ENCODE results near the gene TCF23.

The TCF23 gene

DNA sequence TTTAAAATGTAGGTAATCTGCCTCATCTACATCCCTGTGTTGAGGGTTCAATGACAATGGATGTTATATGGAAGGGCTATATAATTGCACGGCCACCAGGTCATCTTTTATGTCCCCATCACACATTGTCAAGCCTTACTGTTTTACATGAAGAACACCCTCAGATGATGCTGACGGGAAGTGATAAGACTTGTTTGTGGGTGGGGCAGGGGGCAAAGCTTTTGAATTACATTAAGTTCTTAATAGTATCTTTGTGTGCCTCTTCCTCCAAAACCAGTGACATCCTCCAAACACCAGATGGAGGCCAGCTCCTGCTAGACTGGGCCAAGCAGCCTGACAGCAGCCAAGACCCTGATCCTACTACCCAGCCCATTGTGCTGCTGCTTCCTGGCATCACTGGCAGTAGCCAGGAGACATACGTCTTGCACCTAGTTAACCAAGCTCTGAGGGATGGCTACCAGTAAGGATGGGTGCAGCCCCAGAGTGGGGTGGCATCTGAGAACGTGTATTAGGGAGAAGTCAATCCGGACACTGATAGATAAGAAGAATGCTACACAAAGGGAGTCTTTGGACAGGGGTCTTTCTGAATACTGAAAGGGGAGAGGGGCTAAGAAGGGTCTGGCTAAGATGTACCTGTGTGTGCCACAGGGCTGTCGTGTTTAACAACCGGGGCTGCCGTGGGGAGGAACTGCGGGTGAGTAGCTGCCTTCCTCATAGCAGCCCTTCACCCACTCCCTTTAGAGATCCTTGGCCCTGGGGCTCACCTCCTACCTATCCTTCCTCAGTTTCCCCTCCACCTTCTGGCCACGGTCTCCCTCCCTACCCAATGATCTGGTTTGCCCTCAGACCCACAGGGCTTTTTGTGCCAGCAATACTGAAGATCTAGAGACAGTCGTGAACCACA is 19.9 kb upstream of the TCF23 start:
- no peak for DNase-seq

DNA sequence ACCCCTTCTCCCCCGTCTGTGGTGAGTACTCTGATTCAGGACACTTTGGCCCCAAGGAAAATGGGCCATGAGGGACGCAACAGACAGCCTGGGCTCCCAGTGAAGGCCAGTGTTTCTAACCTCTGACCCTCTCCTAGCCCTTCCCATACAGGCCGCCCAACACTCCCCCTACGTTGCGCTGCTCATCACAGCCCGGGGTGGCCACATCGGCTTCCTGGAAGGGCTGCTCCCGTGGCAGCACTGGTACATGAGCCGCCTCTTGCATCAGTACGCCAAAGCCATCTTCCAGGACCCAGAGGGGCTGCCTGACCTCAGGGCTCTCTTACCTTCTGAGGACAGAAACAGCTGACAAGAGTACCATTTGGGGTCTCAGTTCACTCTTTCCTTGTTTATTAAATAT is 18.4 kb upstream of the TCF23 start:
- DNase-seq = no peak

DNA sequence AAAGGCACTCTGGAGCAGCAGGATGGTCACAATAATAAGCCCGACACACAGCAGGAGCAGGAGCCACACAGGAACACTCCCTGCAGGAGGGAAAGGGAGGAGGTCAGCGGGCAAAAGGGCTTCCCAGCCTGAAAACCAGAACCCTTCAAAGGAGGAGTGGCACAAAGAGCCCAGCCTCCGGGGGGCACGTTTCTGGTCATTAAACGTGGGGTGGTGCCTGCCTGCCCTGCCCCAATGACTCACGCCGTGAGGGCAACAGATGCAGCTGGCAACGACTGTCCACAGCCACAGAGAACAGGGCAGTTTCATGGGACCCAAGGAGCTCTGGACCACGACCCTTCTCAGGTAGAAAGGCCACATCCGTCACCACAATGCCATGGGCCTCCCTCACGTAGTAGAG is 17.4 kb upstream of the TCF23 start:
- DNase-seq = no peak

DNA sequence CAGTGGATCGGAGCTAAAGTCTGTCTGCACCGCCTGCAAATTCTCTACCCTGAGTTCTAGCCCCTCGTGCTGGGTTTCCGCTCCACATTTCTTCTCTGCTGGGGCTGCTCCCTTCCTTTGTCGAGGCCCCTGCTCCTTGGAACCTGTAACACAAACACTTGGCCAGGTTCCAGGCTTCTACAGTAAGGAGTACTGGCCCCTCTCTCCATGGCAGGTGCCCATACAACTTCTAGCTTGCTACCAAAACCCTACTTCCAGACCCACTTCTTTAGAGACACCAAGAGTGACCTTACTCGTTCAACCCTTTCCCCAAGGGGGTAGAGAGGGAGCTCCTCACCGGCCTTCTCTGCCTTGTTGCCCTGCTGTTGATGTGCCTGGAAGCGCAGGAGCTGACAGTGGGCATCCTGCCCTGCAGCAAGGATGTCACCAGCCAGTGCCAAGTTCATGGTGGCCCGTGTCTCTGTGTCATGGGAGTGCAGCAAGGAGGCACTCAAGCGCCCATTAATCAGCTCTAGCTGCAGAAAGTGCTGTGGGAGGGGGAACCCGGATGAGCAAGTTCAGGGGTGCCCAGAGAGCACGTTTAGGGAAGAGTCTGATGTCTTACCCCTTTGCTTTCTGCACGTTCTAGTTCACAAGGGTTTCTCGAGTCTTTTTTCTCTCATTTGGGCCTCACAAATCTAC is 15.5 kb upstream of the TCF23 start:
- no peak for DNase-seq

DNA sequence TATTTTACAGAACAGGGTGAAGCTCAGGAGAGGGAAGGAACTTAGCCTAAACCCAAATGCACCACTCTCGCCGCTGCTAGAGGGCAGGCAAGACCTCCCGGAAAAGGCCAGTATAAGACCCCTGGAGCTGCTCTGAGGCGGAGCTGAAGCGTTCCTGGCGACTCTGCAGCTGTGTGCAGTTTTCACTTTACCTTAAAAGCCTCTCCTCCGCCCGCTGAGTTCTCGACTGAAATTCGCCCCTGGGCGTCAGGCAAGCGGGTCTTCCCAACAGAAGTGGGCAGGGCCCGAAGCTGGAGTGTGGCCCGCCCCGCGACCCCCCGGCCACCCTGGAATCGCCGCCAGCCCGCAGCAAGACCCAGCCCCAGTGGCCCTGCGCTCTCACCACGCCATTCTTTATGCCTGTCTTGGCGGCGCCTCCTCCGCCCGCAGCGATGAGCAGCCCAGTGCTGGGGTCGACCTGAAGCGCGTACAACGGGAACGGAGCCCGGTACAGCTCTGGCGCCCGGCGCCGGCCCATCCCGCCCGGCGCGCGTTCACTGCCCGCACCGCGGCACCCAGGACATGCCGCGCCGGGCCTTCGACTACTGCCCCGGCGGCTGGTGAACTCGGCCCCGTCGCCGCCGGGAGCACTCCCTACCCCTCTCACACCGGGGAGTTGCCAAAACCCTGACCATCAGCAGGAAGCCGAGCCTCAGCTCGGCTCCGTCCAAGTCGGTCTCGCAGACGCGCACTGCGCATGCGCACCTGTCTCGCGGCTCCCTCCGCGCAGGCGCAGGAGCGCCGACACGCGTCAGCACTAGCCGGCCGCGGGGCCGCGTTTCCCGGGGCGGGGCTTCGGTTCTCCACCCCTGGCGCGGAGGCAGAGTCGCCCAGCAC is 14.7 kb upstream of the TCF23 start, which contains the start of gene PREB:
Gene PREB (minus strand): TSS at position 732 of the 876 bp plus-strand sequence. CDS start 215 bp downstream, at position 517.
- peak; percentile 94 to 98 for DNase-seq

DNA sequence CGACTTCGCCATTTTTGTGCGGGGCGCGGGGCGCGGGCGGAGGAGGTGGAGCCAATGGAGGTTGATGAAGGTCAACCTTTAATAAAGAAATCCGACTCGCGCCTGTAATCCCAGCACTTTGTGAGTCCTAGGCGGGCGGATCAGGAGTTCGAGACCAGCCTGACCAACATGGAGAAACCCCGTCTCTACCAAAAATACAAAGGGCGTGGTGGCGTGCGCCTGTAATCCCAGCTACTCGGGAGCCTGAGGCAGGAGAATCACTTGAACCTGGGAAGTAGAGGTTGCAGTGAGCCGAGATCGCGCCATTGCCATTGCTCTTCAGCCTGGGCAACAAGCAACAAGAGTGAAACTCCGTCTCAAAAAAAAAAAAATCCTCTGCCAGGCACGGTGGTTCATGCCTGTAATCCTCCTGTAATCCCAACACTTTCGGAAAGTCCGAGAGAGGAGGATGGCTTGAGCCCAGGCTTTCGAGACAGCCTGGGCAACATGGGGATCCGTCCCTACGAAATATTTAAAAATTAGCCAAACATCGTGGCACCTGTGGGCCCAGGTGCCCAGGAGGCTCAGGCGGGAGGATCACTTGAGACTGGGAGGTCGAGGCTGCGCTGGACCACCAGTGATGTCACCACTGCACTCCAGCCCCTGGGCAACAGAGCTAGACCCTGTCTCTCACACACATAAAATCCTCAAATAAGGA is 13.9 kb upstream of the TCF23 start:
- DNase-seq = no peak

DNA sequence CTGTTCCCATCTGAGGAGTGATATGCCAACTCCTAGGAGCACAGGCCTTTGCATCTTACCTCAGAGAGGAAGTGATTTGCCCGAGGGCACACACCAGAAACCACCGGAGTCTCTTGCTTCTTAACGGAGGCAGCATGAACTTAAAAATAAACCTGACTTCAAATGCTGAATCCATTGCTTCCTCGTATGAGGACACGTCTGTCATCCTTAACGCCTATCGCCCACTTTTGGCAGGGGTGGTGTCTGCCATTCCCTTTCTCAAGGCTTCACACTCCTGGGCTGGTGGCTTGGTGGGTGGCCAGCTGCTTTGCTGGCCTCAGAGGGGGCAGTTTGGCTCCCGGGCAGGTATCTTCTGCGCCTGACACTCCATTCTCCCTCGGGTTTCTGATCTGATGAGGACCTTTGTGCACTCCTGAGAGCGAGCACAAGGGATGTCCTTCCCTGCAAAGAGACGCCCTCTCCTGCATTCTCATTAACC is 13.3 kb upstream of the TCF23 start:
- no peak for DNase-seq

DNA sequence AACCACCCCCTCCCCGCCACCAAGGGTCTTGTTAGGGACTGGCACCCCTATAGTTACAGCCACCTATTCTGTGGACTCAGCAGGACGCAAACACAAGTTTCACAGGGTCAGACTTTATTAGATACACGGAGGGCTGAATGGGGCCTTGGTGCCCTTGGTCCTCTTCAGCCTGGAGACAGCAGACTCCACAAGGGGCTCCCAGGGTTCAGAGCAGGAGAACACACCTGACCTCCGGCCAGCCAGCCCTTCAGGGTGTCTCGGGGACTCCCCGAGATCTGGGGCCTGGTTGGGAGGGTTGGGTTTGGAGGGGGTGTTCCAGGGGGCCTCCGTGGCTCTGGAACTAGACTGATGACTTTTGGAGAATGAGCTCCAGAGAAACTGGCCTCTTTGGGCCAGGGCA is 12.1 kb upstream of the TCF23 start:
- no peak for DNase-seq

DNA sequence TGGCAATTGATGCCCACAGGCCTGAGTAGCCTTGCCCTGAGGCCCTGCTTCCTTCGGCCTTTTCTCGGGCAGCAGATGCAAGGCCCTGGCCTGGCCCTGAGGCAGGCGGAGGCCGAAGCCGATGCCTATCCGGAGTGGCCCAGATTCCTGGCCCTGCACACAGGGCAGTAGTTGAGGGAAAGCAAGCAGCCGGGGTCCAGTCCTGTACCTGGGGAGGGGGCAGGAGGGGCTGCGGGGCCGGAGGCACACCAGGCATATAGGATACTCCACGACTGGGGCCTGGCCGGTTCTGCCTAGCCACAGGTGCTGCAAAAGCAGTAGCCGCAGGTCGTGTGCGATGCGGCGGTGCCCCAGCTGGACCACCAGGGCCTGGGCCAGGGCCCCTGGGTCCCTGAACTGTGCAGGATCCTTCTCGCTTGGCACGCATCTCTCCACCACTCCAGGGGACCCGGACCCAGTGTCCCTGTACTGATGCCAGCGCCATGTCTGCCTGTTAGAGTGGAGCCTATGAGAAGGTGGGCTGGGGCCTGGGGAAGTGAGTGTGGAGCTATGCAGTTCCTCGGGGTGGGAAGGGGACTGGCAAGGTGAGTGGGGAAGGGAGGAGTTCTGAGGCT is 11.4 kb upstream of the TCF23 start:
- no peak for DNase-seq

DNA sequence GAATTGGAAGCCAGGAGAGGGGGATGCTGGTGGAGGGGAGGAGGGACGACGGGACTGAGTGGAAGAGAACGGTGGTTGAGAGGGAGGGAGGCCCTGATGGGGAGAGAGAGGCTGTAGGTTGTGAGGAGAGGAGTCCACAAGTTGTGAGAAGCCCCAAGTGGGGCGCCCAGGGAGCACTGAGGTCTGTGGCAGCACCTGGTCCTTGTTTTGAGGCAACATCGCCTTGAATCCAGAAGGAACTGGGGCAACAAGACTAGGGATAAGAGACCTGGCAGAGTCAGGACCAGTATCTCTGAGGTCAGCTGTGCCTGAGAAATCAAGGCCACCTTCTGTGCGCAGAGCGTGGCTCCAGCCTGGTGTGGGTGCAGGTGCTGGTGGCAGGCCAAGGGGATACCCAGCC is 10.7 kb upstream of the TCF23 start:
- DNase-seq = no peak

DNA sequence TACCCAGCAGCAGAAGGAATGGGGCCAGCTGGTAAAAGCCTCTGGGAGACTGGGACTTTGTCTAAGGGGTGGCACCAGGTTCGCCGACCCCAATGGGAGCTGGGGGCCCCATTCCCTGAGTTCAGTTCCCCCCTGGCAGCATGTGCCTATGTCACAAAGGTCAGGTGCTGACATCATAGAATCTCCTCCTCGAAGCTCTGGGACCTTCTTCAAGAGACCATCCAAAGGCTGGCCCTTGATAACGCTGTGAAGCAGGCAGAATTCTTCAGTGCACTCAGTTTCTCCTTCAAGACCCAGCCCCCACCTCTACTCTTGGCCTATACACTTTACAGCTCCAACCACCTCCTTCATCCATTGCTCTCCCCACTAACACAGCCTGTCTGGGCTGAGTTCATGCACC is 9.5 kb upstream of the TCF23 start, which contains the start of gene PRR30:
Gene PRR30 (minus strand): TSS at position 101 of the 400 bp plus-strand sequence. CDS start 1,081 bp downstream, outside the sequence.
- no peak for DNase-seq

DNA sequence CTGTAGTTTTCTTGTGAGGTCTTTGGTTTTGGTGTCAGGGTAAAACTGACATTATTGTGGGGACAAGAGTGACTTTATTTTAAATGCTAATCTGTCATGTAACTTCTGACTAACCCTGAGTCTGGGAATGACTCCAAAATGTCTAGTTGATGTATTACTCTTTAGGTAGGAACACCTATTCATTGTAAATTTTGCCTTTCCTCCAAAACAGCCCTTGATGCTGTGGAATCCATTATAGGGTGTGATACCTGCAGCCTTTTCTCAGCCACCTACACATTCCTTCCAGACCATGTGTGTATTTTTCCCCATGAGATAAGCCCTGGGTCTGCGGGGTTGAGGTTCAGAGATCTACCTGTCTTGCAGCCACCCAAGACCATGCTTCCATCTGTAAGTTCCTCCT is 5.5 kb upstream of the TCF23 start:
- no peak for DNase-seq

DNA sequence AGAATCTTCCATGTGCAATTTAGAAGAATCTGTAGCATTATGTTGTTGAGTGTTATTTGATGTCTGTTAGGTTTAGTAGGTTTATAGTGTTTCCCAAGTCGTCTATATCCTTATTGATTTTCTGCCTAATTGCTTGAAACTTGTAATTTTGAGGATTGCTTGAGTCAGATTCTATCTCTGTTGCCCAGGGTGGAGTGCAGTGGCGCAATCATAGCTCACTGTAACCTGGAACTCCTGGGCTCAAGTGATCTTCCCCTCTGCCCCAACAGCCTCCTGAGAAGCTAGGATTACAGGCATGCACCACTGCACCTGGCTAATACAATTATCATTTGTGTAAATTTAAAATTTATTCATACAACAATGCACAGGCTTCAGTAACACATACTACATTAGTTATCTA is 3.1 kb upstream of the TCF23 start:
- DNase-seq = no peak

DNA sequence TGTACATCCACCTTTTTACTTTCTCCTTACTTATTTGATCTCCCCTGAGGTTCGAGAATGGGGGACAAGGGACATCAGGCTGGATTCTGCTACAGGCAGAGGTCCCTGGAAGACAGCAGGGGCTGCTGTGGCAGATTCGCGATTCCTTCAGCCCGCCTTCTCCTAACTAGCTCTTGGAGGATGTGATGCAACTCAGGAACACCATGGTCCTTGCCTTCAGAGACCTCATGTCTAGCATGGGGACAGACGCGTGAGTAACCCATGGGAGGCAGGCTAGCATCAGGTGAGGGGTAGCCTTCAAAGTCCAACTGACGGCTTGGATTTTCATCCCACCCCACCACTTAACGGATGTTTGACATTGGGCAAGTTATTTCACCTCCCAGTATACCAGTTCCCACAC is 869 bp upstream of the TCF23 start:
- no peak for DNase-seq

DNA sequence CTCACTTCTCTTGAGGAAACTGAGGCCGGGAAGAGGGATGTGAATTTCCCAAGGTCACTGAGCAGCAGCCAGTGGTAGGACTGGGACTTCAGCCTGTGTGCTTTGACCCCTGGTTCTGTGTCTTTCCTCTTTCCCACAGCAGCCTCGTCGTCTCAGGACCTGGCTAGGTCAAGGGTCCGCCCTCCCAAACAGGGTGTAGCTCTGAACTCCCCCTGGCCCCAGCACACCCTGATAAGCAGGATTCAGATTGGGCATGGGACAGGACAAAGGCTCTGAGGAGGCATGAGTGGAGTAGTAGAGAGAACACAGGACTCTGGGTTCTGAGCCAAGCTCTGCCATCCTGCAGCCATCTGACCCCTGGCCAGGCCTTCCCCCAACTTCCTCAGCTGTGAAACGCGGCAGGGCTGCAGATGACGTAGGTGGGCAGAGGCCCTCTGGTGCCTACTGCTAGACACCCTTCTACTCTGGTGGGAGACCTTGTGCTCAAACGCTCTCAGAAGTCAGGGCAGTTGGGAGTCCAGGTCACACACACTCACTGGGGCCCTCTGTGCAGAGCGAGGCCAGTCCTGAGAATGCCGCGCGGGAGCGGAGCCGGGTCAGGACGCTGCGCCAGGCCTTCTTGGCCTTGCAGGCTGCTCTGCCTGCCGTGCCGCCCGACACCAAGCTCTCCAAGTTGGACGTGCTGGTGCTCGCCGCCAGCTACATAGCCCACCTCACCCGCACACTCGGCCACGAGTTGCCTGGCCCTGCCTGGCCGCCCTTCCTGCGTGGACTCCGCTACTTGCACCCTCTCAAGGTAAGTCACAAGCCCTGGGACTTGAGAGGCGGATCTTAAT is 984 bp downstream of the TCF23 start:
- DNase-seq = no peak

DNA sequence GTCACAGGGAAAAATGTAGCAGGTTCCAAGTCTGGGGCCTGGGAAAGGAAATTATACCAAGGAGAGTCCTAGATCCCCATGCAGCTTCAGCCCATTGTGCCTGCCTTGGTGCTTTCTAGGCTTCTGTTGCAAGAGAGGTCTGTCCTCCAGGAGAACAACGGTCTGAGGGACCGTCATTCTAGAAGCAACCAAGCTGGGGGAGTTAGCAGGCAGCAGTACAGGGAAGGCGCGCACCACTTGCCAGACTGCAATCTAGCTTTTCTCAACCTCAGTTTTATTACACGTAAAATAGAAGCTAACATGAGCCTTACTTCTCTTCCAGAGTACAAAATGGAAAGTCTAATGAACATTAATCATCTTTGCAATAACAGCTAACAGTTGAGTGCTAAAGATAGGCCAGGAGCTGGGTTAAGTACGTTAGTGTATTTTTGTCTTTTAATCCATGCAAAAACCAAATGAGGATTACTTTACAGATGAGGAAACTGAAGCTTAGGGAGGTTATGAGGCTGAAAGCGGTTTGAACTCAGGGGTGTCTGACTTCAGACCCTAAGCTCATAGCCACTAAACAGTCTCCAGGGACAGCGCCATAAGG is 1.9 kb downstream of the TCF23 start:
- DNase-seq = no peak

DNA sequence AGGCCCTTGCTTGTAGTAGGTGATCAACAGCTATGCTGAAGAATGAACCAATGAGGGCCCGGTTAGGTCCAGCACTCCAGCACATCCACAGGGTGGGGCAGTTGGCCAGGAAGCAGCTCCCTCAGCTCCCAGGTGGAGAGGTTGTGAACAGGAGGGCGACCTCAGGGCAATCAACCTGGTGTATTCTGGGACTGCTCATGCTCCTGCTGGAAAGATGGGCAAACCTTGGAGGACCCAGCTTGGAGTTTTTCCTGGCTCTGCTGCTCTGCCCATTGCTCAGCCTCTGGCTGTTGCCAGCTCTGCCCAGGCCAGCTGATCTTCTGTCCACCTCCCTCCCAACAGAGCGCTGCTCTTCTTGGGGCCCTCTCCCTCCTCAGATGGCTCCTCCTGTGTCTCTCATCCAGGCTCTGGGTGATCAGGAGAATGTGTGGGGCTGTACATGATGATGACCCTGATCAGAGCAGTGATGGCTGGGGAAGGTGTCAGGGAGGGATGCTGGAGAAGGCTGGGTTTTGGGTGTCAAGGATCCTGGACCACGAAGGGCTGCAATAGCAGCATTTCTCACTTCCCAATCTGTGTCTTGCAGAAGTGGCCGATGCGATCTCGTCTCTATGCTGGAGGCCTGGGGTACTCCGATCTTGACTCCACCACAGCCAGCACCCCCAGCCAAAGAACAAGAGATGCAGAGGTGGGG is 3.4 kb downstream of the TCF23 start:
- DNase-seq = no peak

DNA sequence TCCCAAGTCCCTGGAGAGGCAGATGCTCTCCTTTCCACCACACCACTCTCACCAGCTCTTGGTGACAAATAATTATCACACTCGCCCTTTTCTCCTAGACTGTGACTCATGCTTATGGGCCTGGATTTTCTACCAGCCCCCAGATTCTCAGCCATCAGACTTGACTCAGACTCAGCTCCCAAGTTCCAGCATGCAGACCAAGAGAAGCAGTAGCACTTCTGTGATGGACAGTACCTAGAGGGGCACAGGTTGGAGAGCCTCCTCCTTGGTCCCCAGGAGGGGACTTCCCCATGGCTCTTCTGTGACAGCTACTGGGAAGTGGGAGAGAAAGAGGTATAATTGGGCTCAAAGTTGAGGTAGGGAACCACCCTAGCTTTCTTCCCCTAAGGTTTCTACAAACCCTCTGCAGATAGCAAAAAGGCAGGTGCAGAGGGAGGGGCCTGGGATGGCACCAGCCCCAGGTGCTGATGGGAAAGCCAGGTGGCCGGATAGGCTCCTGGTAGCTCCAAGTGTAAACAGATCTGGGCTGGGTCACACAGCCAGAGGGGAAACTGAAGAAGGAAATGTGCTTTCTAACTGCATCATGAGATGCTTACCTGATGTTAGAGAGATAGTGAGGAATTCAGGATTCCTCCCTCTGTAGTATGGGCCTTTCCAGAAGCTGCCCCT is 4.1 kb downstream of the TCF23 start:
- DNase-seq = no peak

DNA sequence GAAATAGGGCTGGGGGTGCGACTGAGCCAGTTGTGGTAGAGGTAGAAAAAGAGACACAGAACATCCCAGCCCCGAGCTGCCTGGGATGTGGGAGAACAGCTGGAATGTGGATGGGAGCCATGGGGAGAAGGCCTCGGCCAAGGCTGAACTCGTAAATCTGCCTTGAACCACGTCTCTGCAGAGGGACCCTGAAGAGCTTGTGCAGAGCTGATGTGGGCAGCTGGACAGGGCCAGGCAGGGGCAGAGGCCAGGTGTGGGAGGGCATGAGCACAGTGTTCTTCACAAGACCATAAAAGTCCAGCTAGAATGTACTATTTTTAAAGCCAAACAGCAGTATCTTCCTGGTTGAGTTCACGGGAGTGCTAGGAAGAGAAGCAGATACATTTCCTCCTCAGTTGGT is 5.7 kb downstream of the TCF23 start:
- no peak for DNase-seq
